OCI-LY7 (cell line): ENCODE data around the gene LPGAT1. TPM values are rescaled to one million over a fixed set of nuclear protein-coding genes. Genes with fewer than 3 reads are reported as not detected.

Source experiments
- BruUV-seq: library from RNA; stranded (reverse); fragments of 400-500 nt; replicated peaks from 2 replicates; lab custom pipeline; 2021; lab: Mats Ljungman, UMichigan
- CTCF ChIA-PET: fragments of 300-600 bp; sonication (Branson Sonifier 250); formaldehyde crosslinking; loops from one replicate; lab custom pipeline; 2022; ENCODE audit warnings: antibody characterized with exemption; ENCODE audit not compliant: unreplicated experiment; lab: Charles Lee
- POLR2A ChIA-PET: fragments of 300-600 bp; sonication (Branson Sonifier 250); formaldehyde crosslinking; loops from one replicate; lab custom pipeline; 2022; ENCODE audit warnings: antibody characterized with exemption; lab: Charles Lee
- DNase-seq: peaks from one replicate; pipeline ENCODE4 v3.0.0-alpha.2; 2015; ENCODE audit warnings: low spot score
- H2AFZ ChIP-seq: fragments of 200-600 bp; sonication (generic), shearing (Covaris generic); 2 replicates; pipeline ENCODE4 v1.6.1; 2014; ENCODE audit warnings: mild to moderate bottlenecking, antibody characterized with exemption, low read length, moderate library complexity
- H3K27ac ChIP-seq: fragments of 200-600 bp; sonication (generic); 2 replicates; pipeline ENCODE4 v1.5.1; 2014; ENCODE audit warnings: mixed run types, low read depth, mild to moderate bottlenecking, moderate library complexity, low read length, inconsistent platforms; ENCODE audit not compliant: poor library complexity, severe bottlenecking
- H3K36me3 ChIP-seq: fragments of 200-600 bp; sonication (generic); 2 replicates; pipeline ENCODE4 v1.6.1; 2014; ENCODE audit warnings: mild to moderate bottlenecking, antibody characterized with exemption, low read length, moderate library complexity, mixed read lengths; ENCODE audit not compliant: insufficient read depth
- H3K4me1 ChIP-seq: fragments of 200-600 bp; sonication (generic); 2 replicates; pipeline ENCODE4 v1.5.1; 2014; ENCODE audit warnings: mild to moderate bottlenecking, low read length; ENCODE audit not compliant: insufficient read depth, poor library complexity, severe bottlenecking
- H3K4me2 ChIP-seq: fragments of 200-600 bp; sonication (generic); 2 replicates; pipeline ENCODE4 v1.6.1; 2014; ENCODE audit warnings: mild to moderate bottlenecking, low read length
- H3K4me3 ChIP-seq: fragments of 200-600 bp; sonication (generic); 2 replicates; pipeline ENCODE4 v1.5.1; 2014; ENCODE audit warnings: mild to moderate bottlenecking, low read depth, low read length; ENCODE audit not compliant: poor library complexity, severe bottlenecking
- H3K79me2 ChIP-seq: fragments of 200-600 bp; sonication (generic); 2 replicates; pipeline ENCODE4 v1.6.1; 2016; ENCODE audit warnings: low read depth, mild to moderate bottlenecking, low read length, moderate library complexity, mixed read lengths; ENCODE audit not compliant: insufficient read depth
- H3K9me2 ChIP-seq: fragments of 200-600 bp; sonication (generic); 2 replicates; pipeline ENCODE4 v1.6.1; 2016; ENCODE audit warnings: mild to moderate bottlenecking, low read length, mixed read lengths; ENCODE audit not compliant: insufficient read depth
- H3K9me3 ChIP-seq: fragments of 200-600 bp; sonication (generic); 2 replicates; pipeline ENCODE4 v1.6.1; 2014; ENCODE audit warnings: mild to moderate bottlenecking, mixed run types, low read length, mixed read lengths
- H4K20me1 ChIP-seq: fragments of 200-600 bp; sonication (generic); 2 replicates; pipeline ENCODE4 v1.6.1; 2014; ENCODE audit warnings: mild to moderate bottlenecking, antibody characterized with exemption, low read length, moderate library complexity, mixed read lengths; ENCODE audit not compliant: insufficient read depth
- EZH2phosphoT487 ChIP-seq: fragments of 200-600 bp; sonication (generic); IDR thresholded peaks from 2 replicates; pipeline ENCODE4 v1.6.1; 2018; ENCODE audit warnings: low read depth, borderline replicate concordance, mild to moderate bottlenecking, mixed run types, antibody characterized with exemption, low read length, moderate library complexity, mixed read lengths
- intact Hi-C: fragments of 100-400 bp; cut with micrococcal nuclease; formaldehyde crosslinking; loops from one replicate; pipeline ENCODE4 v1.10.0; 2022; ENCODE audit not compliant: unreplicated experiment
- total RNA-seq, 2 experiments: library from RNA; depleted of rRNA in 1 of 2; stranded (reverse); fragments of >200 nt in 1 of 2; shearing (Covaris generic) in 1 of 2; gene quantifications; 2 replicates each; pipeline ENCODE4 v1.2.3, GENCODE V29; 2014 to 2022
- TF ChIP-seq, protein P1 (sequence below): fragments of 200-600 bp; sonication (generic); conservative IDR thresholded peaks from 2 replicates; pipeline ENCODE4 v1.5.1; 2014; ENCODE audit warnings: mild to moderate bottlenecking, antibody characterized with exemption, low read length, moderate library complexity, mixed read lengths

LPGAT1 gene
- total RNA-seq, 2 experiments from 2014 or later, result 14.1 to 35.2 TPM

DNA sequence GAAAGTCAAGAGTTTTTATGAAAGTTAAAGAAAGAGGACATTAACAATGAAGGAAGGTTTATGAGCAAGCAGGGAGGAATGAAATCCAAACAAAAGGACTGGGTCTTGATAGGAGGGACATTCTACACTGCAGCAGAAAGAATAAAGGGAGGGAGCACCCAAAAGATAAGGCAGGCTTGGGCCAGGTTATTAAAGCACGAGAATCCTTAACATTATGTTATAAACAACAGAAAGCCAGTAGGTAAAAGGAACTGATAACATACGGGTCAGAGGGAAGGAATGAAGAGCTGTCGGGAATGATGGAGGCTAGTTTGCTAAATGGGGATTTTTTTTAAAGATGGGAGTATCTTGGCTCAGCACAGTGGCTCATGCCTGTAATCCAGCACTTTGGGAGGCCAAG lies 19.4 kb downstream of the LPGAT1 start:
- peaks cover 13% of the 10 kb centered on the region; the same call in 1 of the 2 replicates for H3K9me3 ChIP-seq
- peaks cover 8% of the 10 kb centered on the region; the same call in 1 of the 2 replicates for H3K36me3 ChIP-seq
- no peak for TF ChIP-seq EZH2phosphoT487
- TF ChIP-seq, protein P1, sequence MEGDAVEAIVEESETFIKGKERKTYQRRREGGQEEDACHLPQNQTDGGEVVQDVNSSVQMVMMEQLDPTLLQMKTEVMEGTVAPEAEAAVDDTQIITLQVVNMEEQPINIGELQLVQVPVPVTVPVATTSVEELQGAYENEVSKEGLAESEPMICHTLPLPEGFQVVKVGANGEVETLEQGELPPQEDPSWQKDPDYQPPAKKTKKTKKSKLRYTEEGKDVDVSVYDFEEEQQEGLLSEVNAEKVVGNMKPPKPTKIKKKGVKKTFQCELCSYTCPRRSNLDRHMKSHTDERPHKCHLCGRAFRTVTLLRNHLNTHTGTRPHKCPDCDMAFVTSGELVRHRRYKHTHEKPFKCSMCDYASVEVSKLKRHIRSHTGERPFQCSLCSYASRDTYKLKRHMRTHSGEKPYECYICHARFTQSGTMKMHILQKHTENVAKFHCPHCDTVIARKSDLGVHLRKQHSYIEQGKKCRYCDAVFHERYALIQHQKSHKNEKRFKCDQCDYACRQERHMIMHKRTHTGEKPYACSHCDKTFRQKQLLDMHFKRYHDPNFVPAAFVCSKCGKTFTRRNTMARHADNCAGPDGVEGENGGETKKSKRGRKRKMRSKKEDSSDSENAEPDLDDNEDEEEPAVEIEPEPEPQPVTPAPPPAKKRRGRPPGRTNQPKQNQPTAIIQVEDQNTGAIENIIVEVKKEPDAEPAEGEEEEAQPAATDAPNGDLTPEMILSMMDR, result no peak
- H3K4me3 ChIP-seq, result no peak overlapping the region
- H3K9me2 ChIP-seq, result no peaks in the 10 kb centered on the region
- H3K79me2 ChIP-seq, result no peaks in the 10 kb centered on the region
- H3K4me2 ChIP-seq, result no peak overlapping the region
- POLR2A ChIA-PET, result interaction anchor here (0.6 to 0.8 kb wide), 2 partner anchors 14 to 18 kb away, joined by 3 read pairs; no protein-coding TSS in a partner anchor
- no peak overlapping the region for H3K27ac ChIP-seq
- no peaks in the 10 kb centered on the region for H3K4me1 ChIP-seq
- intact Hi-C loops, result no loop called here
- no peak overlapping the region for H2AFZ ChIP-seq
- BruUV-seq, result no TSS peak
- CTCF ChIA-PET, result no interaction called here
- no peak for DNase-seq
- H4K20me1 ChIP-seq, result no peaks in the 10 kb centered on the region

DNA sequence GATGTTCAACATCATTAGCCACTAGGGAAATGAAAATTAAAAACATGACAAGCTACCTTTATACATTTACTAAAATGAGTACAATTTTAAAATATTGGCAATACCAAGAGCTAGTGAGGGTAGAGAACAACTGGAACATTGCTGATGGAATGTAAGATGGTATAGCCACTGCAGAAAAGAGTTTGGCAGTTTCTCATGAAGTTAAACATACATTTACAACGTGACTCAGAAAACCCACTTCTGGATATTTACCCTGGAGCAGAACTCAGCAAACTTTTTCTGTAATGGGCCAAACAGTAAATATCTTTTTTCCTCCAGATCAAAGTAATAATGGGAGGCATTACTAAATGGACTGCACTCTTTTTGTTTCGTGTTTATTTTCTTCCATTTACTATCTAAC lies 22.1 kb downstream of the LPGAT1 start:
- no peak overlapping the region for H3K4me2 ChIP-seq
- no TSS peak for BruUV-seq
- H3K27ac ChIP-seq, result no peak overlapping the region
- no peaks in the 10 kb centered on the region for H3K4me1 ChIP-seq
- TF ChIP-seq EZH2phosphoT487, result no peak
- TF ChIP-seq, protein P1, result no peak
- no peaks in the 10 kb centered on the region for H4K20me1 ChIP-seq
- H3K9me2 ChIP-seq, result no peaks in the 10 kb centered on the region
- DNase-seq, result no peak
- no peak overlapping the region for H2AFZ ChIP-seq
- no peaks in the 10 kb centered on the region for H3K79me2 ChIP-seq
- peaks cover 13% of the 10 kb centered on the region; the same call in 1 of the 2 replicates for H3K9me3 ChIP-seq
- ChIA-PET CTCF (no interaction called here), POLR2A (interaction anchor here (0.7 to 1.4 kb wide), 3 partner anchors 9 to 31 kb away, joined by 3 to 5 read pairs (median 3); no protein-coding TSS in a partner anchor)
- H3K36me3 ChIP-seq, result peaks cover 16% of the 10 kb centered on the region; the same call in 1 of the 2 replicates
- intact Hi-C loops, result no loop called here
- no peak overlapping the region for H3K4me3 ChIP-seq

DNA sequence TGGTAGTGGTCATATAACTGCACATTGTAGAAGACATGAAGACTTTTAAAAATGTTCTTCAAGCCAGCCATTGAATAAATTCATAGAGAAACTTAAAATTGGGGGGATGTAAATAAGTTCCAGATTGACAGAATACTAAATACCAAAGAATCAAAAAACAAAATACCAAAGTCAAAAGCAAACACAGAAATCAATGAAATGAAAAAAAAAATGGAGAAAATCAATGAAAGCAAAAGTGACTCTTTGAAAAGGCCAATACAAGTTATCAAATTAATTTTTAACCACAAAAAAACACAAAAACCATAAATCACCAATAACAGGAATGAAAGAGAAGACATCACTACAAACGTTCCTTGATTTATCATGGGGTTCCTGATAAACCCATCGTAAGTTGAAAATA lies 25.6 kb downstream of the LPGAT1 start:
- TF ChIP-seq, protein P1, result no peak
- no peak for TF ChIP-seq EZH2phosphoT487
- ChIA-PET POLR2A (no interaction called here), CTCF (no interaction called here)
- H2AFZ ChIP-seq, result no peak overlapping the region
- peaks cover 12% of the 10 kb centered on the region; the same call in 1 of the 2 replicates for H3K36me3 ChIP-seq
- no peaks in the 10 kb centered on the region for H4K20me1 ChIP-seq
- H3K4me3 ChIP-seq, result no peak overlapping the region
- H3K4me2 ChIP-seq, result no peak overlapping the region
- intact Hi-C loops, result no loop called here
- H3K27ac ChIP-seq, result no peak overlapping the region
- no peak for DNase-seq
- H3K4me1 ChIP-seq, result no peaks in the 10 kb centered on the region
- no TSS peak for BruUV-seq
- H3K79me2 ChIP-seq, result no peaks in the 10 kb centered on the region
- peaks cover 22% of the 10 kb centered on the region; the same call in 1 of the 2 replicates for H3K9me3 ChIP-seq
- no peaks in the 10 kb centered on the region for H3K9me2 ChIP-seq
